Activated CD4-positive, CD25-positive, alpha-beta regulatory T cell treated with anti-CD3 and anti-CD28 coated beads, Interleukin-2, amount 50 U/mL, for 24 hours (primary cell): Measurements from ENCODE around the gene PCDHGB1.
A peak's percentile ranks its signal among the peaks of the same experiment; 100 is the strongest.
"Not testable (repeated sequence)": the region's sequence is repeated elsewhere in the genome, so short reads cannot be mapped to it uniquely, and the experiment has no call there.

Source experiments
- ATAC-seq, 2 donors: fragments of 150-1000 bp; cut with Tn5 transposase; one replicate each; pipeline ENCODE4 v1.10.0; 2021; ENCODE audit warnings: mild to moderate bottlenecking in 1 of 2, moderate library complexity in 1 of 2

The PCDHGB1 gene

DNA sequence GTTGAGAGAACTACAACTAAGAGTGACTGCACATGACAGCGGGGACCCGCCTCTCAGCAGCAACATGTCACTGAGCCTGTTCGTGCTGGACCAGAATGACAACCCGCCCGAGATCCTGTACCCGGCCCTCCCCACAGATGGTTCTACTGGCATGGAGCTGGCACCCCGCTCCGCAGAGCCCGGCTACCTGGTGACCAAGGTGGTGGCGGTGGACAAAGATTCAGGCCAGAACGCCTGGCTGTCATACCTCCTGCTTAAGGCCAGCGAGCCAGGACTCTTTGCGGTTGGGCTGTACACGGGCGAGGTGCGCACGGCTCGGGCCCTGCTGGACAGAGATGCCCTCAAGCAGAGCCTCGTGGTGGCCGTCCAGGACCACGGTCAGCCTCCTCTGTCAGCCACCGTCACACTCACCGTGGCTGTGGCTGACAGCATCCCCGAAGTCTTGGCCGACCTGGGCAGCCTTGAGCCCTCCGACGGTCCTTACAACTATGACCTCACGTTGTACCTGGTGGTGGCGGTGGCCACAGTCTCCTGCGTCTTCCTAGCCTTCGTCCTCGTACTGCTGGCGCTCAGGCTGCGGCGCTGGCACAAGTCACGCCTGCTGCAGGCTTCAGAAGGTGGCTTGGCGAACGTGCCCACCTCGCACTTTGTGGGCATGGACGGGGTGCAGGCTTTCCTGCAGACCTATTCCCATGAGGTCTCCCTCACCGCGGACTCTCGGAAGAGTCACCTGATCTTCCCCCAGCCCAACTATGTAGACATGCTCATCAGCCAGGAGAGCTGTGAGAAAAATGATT lies 34.8 kb downstream of the PCDHGB1 start:
- ATAC-seq: no peak

GRCh38 chr5:141387557-141388311 lies 37.8 kb downstream of the PCDHGB1 start, which contains the start of gene PCDHGB4:
PCDHGB4 (plus strand) TSS chr5:141387698; CDS start chr5:141387885, 187 bp downstream.
- not testable (repeated sequence) for ATAC-seq

- ATAC-seq: no peak
These were observed 38.8 kb downstream of the PCDHGB1 start for GRCh38 chr5:141388661-141389060.

- no peak for ATAC-seq
These were observed 39.5 kb downstream of the PCDHGB1 start for GRCh38 chr5:141389153-141390042.

DNA sequence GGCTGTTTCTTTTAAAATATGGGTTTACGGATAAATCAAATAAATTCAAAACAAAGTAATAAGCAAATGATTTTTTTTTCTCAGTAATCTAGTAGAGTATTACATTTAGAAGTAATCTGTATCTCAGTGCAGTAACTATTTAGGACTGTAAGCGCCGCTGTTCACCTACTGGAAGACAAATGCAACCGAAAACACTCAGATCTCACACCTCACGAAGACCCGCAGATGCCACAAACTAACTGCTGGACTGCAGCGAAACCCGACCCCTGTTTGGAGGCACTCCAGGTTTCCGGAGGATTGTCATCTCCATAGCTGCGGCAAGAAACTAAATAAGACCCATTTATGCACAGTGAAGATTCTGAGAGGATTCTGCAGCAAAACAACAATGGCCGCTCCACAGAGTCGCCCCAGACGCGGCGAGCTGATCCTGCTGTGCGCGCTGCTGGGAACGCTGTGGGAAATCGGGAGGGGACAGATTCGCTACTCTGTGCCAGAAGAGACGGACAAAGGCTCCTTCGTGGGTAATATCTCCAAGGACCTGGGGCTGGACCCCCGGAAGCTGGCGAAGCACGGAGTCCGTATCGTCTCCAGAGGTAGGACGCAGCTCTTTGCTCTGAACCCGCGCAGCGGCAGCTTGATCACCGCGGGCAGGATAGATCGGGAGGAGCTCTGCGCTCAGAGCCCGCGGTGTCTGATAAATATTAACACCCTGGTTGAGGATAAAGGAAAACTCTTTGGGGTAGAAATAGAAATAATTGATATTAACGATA lies 42.7 kb downstream of the PCDHGB1 start, which contains the start of gene PCDHGA8:
Gene PCDHGA8 (plus strand): TSS at position 205 of the 770 bp plus-strand sequence. CDS start 181 bp downstream, at position 386.
- no peak for ATAC-seq

DNA sequence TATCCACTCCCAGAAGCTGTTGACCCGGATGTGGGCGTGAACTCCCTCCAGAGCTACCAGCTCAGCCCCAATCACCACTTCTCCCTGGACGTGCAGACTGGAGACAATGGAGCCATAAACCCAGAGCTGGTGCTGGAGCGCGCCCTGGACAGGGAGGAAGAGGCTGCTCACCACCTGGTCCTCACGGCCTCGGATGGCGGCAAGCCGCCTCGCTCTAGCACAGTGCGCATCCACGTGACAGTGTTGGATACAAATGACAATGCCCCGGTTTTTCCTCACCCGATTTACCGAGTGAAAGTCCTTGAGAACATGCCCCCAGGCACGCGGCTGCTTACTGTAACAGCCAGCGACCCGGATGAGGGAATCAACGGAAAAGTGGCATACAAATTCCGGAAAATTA lies 43.4 kb downstream of the PCDHGB1 start:
- no peak for ATAC-seq

DNA sequence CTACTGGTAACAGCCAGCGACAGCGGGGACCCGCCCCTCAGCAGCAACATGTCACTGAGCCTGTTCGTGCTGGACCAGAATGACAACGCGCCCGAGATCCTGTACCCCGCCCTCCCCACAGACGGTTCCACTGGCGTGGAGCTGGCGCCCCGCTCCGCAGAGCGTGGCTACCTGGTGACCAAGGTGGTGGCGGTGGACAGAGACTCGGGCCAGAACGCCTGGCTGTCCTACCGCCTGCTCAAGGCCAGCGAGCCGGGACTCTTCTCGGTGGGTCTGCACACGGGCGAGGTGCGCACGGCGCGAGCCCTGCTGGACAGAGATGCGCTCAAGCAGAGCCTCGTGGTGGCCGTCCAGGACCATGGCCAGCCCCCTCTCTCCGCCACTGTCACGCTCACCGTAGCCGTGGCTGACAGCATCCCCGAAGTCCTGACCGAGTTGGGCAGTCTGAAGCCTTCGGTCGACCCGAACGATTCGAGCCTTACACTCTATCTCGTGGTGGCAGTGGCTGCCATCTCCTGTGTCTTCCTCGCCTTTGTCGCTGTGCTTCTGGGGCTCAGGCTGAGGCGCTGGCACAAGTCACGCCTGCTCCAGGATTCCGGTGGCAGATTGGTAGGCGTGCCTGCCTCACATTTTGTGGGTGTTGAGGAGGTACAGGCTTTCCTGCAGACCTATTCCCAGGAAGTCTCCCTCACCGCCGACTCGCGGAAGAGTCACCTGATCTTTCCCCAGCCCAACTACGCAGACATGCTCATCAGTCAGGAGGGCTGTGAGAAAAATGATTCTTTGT lies 44.7 kb downstream of the PCDHGB1 start:
- ATAC-seq: not testable (repeated sequence)

GRCh38 chr5:141397756-141398551 lies 48.1 kb downstream of the PCDHGB1 start, which contains the start of gene PCDHGB5:
PCDHGB5 (plus strand) TSS chr5:141397947; CDS start chr5:141398128, 181 bp downstream.
- ATAC-seq: peak; percentile 60 to 69

GRCh38 chr5:141398608-141399007 lies 48.7 kb downstream of the PCDHGB1 start:
- no peak for ATAC-seq

- no peak for ATAC-seq
These were observed 49.8 kb downstream of the PCDHGB1 start for GRCh38 chr5:141399555-141400258.
